Lower lobe of right lung (tissue), 2 donors: ENCODE results near the gene ARHGEF3. TPM values are rescaled to one million over a fixed set of nuclear protein-coding genes. Genes with fewer than 3 reads are reported as not detected.

ENCODE experiments used
- ATAC-seq, 2 donors: fragments of 200-7000 bp; cut with Tn5 transposase; one replicate each; pipeline ENCODE4 v1.9.1; 2020 to 2022; ENCODE audit warnings: mild to moderate bottlenecking in 2 of 2, moderate library complexity in 2 of 2
- DNase-seq: peaks from one replicate; pipeline ENCODE4 v3.0.0-alpha.2; 2020
- H3K27ac ChIP-seq: fragments of 200-600 bp; one replicate; pipeline ENCODE4 v1.8.0; 2022
- H3K27me3 ChIP-seq: fragments of 200-600 bp; one replicate; pipeline ENCODE4 v1.8.0; 2022; ENCODE audit warnings: low read depth
- H3K36me3 ChIP-seq: fragments of 200-600 bp; one replicate; pipeline ENCODE4 v1.8.0; 2022; ENCODE audit warnings: mild to moderate bottlenecking
- H3K4me1 ChIP-seq: fragments of 200-600 bp; one replicate; pipeline ENCODE4 v1.8.0; 2022
- H3K4me3 ChIP-seq: fragments of 200-600 bp; one replicate; pipeline ENCODE4 v1.8.0; 2022; ENCODE audit warnings: mild to moderate bottlenecking
- H3K9me3 ChIP-seq: fragments of 200-600 bp; one replicate; pipeline ENCODE4 v1.8.0; 2022
- CTCF ChIP-seq: fragments of 200-600 bp; IDR thresholded peaks from one replicate; pipeline ENCODE4 v1.8.0; 2022; ENCODE audit warnings: antibody characterized with exemption, mild to moderate bottlenecking
- intact Hi-C: fragments of 100-400 bp; cut with DNase I; formaldehyde crosslinking; loops from one replicate; pipeline ENCODE4 v1.11.0; 2022
- total RNA-seq: library from RNA; stranded (reverse); fragmentation: NEBNext Ultra II Directional; extraction: Animal tissue kit (Norgen Biotek cat#: 25700); gene quantifications from one replicate; pipeline ENCODE4 v1.2.1, GENCODE V29; 2021
- donor health status: DM: no; HTN: yes; CAD: no; lungs with severe emphysema.

ARHGEF3 gene
- total RNA-seq, 1 donor from 2014 or later: 48.0 TPM

GRCh38 chr3:56775445-56775837 lies 26.3 kb downstream of the ARHGEF3 start:
- Histone ChIP-seq H3K36me3 (peaks cover 31% of the 10 kb centered on the region), H3K9me3 (no peaks in the 10 kb centered on the region), H3K4me3 (no peak overlapping the region), H3K27ac (peak overlapping the region; percentile 28), H3K4me1 (peaks cover 50% of the 10 kb centered on the region), H3K27me3 (no peaks in the 10 kb centered on the region)
- peak in 1 of 2 donors; percentile 14 for ATAC-seq
- DNase-seq: no peak
- no peak for TF ChIP-seq CTCF
- intact Hi-C loops: no loop called here

- no peak for TF ChIP-seq CTCF
- H3K36me3 ChIP-seq: peaks cover 34% of the 10 kb centered on the region
- no peak for DNase-seq
- ATAC-seq: no peak
- peaks cover 46% of the 10 kb centered on the region for H3K4me1 ChIP-seq
- H3K27ac ChIP-seq: no peak overlapping the region
- H3K4me3 ChIP-seq: no peak overlapping the region
- H3K9me3 ChIP-seq: no peaks in the 10 kb centered on the region
- H3K27me3 ChIP-seq: no peaks in the 10 kb centered on the region
- intact Hi-C loops: no loop called here
These were observed 27.8 kb downstream of the ARHGEF3 start for GRCh38 chr3:56773986-56774385.

GRCh38 chr3:56772952-56773938 lies 28.5 kb downstream of the ARHGEF3 start:
- DNase-seq (no peak), ATAC-seq (no peak)
- Histone ChIP-seq H3K27me3 (no peaks in the 10 kb centered on the region), H3K4me1 (peaks cover 45% of the 10 kb centered on the region), H3K36me3 (peaks cover 36% of the 10 kb centered on the region), H3K9me3 (no peaks in the 10 kb centered on the region), H3K4me3 (no peak overlapping the region), H3K27ac (no peak overlapping the region)
- no peak for TF ChIP-seq CTCF
- intact Hi-C loops: no loop called here

- H3K27ac ChIP-seq: no peak overlapping the region
- ATAC-seq: no peak
- TF ChIP-seq CTCF: no peak
- peaks cover 36% of the 10 kb centered on the region for H3K36me3 ChIP-seq
- no peak for DNase-seq
- H3K4me1 ChIP-seq: peaks cover 28% of the 10 kb centered on the region
- no peaks in the 10 kb centered on the region for H3K9me3 ChIP-seq
- H3K27me3 ChIP-seq: no peaks in the 10 kb centered on the region
- no peak overlapping the region for H3K4me3 ChIP-seq
- intact Hi-C loops: no loop called here
These were observed 30.4 kb downstream of the ARHGEF3 start for GRCh38 chr3:56771376-56771775.

- Histone ChIP-seq H3K36me3 (peaks cover 36% of the 10 kb centered on the region), H3K4me1 (peaks cover 16% of the 10 kb centered on the region), H3K9me3 (no peaks in the 10 kb centered on the region), H3K4me3 (no peak overlapping the region), H3K27ac (no peak overlapping the region), H3K27me3 (no peaks in the 10 kb centered on the region)
- DNase-seq (no peak), ATAC-seq (peak in 1 of 2 donors; percentile 17)
- intact Hi-C loops: no loop called here
- no peak for TF ChIP-seq CTCF
These were observed 32.5 kb downstream of the ARHGEF3 start for GRCh38 chr3:56769116-56769707.
